ENCODE measurements around the gene CSF2.
"Not testable (repeated sequence)": the region's sequence is repeated elsewhere in the genome, so short reads cannot be mapped to it uniquely, and the experiment has no call there.

The CSF2 gene

GRCh38 chr5:132108957-132109356, 35.4 kb downstream of the CSF2 start:
- not testable (repeated sequence) for DNase-seq (ENCODE audit: low spot score)

GRCh38 chr5:132109494-132110053, 36.0 kb downstream of the CSF2 start:
- no peak for DNase-seq (ENCODE audit: low spot score)

- no peak for DNase-seq (ENCODE audit: low spot score)
Measured at GRCh38 chr5:132110195-132110594, 36.6 kb downstream of the CSF2 start.

- no peak for DNase-seq (ENCODE audit: low spot score)
Measured at GRCh38 chr5:132110930-132111329, 37.3 kb downstream of the CSF2 start.

- no peak for DNase-seq (ENCODE audit: low spot score)
Measured at GRCh38 chr5:132112111-132112510, 38.5 kb downstream of the CSF2 start.

- no peak for DNase-seq (ENCODE audit: low spot score)
Measured at GRCh38 chr5:132114150-132115121, 40.8 kb downstream of the CSF2 start.

- no peak for DNase-seq (ENCODE audit: low spot score)
Measured at GRCh38 chr5:132115375-132115774, 41.8 kb downstream of the CSF2 start.

- DNase-seq (ENCODE audit: low spot score) = no peak
Measured at GRCh38 chr5:132116072-132116471, 42.5 kb downstream of the CSF2 start.

GRCh38 chr5:132116909-132117489, 43.4 kb downstream of the CSF2 start:
- not testable (repeated sequence) for DNase-seq (ENCODE audit: low spot score)

GRCh38 chr5:132120717-132121116, 47.1 kb downstream of the CSF2 start:
- DNase-seq (ENCODE audit: low spot score) = not testable (repeated sequence)

GRCh38 chr5:132122971-132123370, 49.4 kb downstream of the CSF2 start:
- not testable (repeated sequence) for DNase-seq (ENCODE audit: low spot score)

GRCh38 chr5:132123578-132123977, 50.0 kb downstream of the CSF2 start:
- not testable (repeated sequence) for DNase-seq (ENCODE audit: low spot score)

All from globus pallidus (tissue), 1 donor.